Measurements from ENCODE around the gene CHTOP.

CHTOP gene

GRCh38 chr1:153619171-153619570, 14.7 kb upstream of the CHTOP start:
- H3K4me3 Mint-ChIP-seq, result no peak overlapping the region
- no peaks in the 10 kb centered on the region for H3K9me3 Mint-ChIP-seq
- peaks cover 5% of the 10 kb centered on the region for H3K4me1 Mint-ChIP-seq (ENCODE audit: low read depth)
- H3K27ac Mint-ChIP-seq, result no peak overlapping the region
- no peaks in the 10 kb centered on the region for H3K36me3 Mint-ChIP-seq (ENCODE audit: low read depth)
- H3K27me3 Mint-ChIP-seq (ENCODE audit: low read depth), result no peaks in the 10 kb centered on the region

GRCh38 chr1:153623101-153623500, 10.8 kb upstream of the CHTOP start:
- Mint-ChIP-seq H3K4me1 (ENCODE audit: low read depth) (no peaks in the 10 kb centered on the region), H3K9me3 (no peaks in the 10 kb centered on the region), H3K27ac (no peak overlapping the region), H3K4me3 (no peak overlapping the region), H3K36me3 (ENCODE audit: low read depth) (no peaks in the 10 kb centered on the region), H3K27me3 (ENCODE audit: low read depth) (no peaks in the 10 kb centered on the region)

- Mint-ChIP-seq H3K4me3 (no peak overlapping the region), H3K27ac (no peak overlapping the region), H3K9me3 (no peaks in the 10 kb centered on the region), H3K4me1 (ENCODE audit: low read depth) (no peaks in the 10 kb centered on the region), H3K36me3 (ENCODE audit: low read depth) (no peaks in the 10 kb centered on the region), H3K27me3 (ENCODE audit: low read depth) (no peaks in the 10 kb centered on the region)
Measured at GRCh38 chr1:153624965-153625611, 8.8 kb upstream of the CHTOP start.

GRCh38 chr1:153626477-153626903, 7.4 kb upstream of the CHTOP start:
- no peak overlapping the region for H3K27ac Mint-ChIP-seq

GRCh38 chr1:153626904-153627714, 6.8 kb upstream of the CHTOP start, which contains the start of gene S100A13:
Gene S100A13 (minus strand): TSS chr1:153627505. CDS start chr1:153626472, 1,033 bp downstream.
- H3K4me1 Mint-ChIP-seq (ENCODE audit: low read depth), result peaks cover 4% of the 10 kb centered on the region
- no peak within 1 kb of the TSS for H3K27ac Mint-ChIP-seq
- H3K4me3 Mint-ChIP-seq, result no peak within 1 kb of the TSS
- no peaks in the 10 kb centered on the region for H3K27me3 Mint-ChIP-seq (ENCODE audit: low read depth)
- H3K36me3 Mint-ChIP-seq (ENCODE audit: low read depth), result no peaks in the 10 kb centered on the region
- H3K9me3 Mint-ChIP-seq, result no peaks in the 10 kb centered on the region

More at GRCh38 chr1:153626477-153626903, 7.4 kb upstream of the CHTOP start:
- Mint-ChIP-seq H3K36me3 (ENCODE audit: low read depth) (no peaks in the 10 kb centered on the region), H3K4me1 (ENCODE audit: low read depth) (peaks cover 2% of the 10 kb centered on the region), H3K9me3 (no peaks in the 10 kb centered on the region), H3K27me3 (ENCODE audit: low read depth) (no peaks in the 10 kb centered on the region), H3K4me3 (no peak overlapping the region)

GRCh38 chr1:153627715-153628626, 5.9 kb upstream of the CHTOP start, which contains the start of gene S100A1:
Gene S100A1 (plus strand): TSS chr1:153628434. CDS start chr1:153630522, 2,088 bp downstream.
- Mint-ChIP-seq H3K27me3 (ENCODE audit: low read depth) (no peaks in the 10 kb centered on the region), H3K27ac (no peak within 1 kb of the TSS), H3K36me3 (ENCODE audit: low read depth) (no peaks in the 10 kb centered on the region), H3K9me3 (no peaks in the 10 kb centered on the region), H3K4me1 (ENCODE audit: low read depth) (peaks cover 8% of the 10 kb centered on the region), H3K4me3 (no peak within 1 kb of the TSS)

- H3K4me3 Mint-ChIP-seq, result no peak overlapping the region
- no peak overlapping the region for H3K27ac Mint-ChIP-seq
- peaks cover 12% of the 10 kb centered on the region for H3K4me1 Mint-ChIP-seq (ENCODE audit: low read depth)
- H3K36me3 Mint-ChIP-seq (ENCODE audit: low read depth), result no peaks in the 10 kb centered on the region
- H3K27me3 Mint-ChIP-seq (ENCODE audit: low read depth), result no peaks in the 10 kb centered on the region
- H3K9me3 Mint-ChIP-seq, result no peaks in the 10 kb centered on the region
Measured at GRCh38 chr1:153628638-153629342, 5.1 kb upstream of the CHTOP start.

- no peaks in the 10 kb centered on the region for H3K9me3 Mint-ChIP-seq
- H3K36me3 Mint-ChIP-seq (ENCODE audit: low read depth), result peaks cover 2% of the 10 kb centered on the region
- H3K27me3 Mint-ChIP-seq (ENCODE audit: low read depth), result no peaks in the 10 kb centered on the region
- H3K27ac Mint-ChIP-seq, result no peak overlapping the region
- H3K4me1 Mint-ChIP-seq (ENCODE audit: low read depth), result peaks cover 12% of the 10 kb centered on the region
- H3K4me3 Mint-ChIP-seq, result no peak overlapping the region
Measured at GRCh38 chr1:153629343-153629665, 4.6 kb upstream of the CHTOP start.

- Mint-ChIP-seq H3K27me3 (ENCODE audit: low read depth) (no peaks in the 10 kb centered on the region), H3K9me3 (no peaks in the 10 kb centered on the region), H3K36me3 (ENCODE audit: low read depth) (peaks cover 6% of the 10 kb centered on the region), H3K4me1 (ENCODE audit: low read depth) (peaks cover 12% of the 10 kb centered on the region), H3K27ac (no peak overlapping the region), H3K4me3 (no peak overlapping the region)
Measured at GRCh38 chr1:153629971-153630370, 3.9 kb upstream of the CHTOP start.

- Mint-ChIP-seq H3K4me1 (ENCODE audit: low read depth) (peaks cover 12% of the 10 kb centered on the region), H3K36me3 (ENCODE audit: low read depth) (peaks cover 6% of the 10 kb centered on the region), H3K27ac (no peak overlapping the region), H3K4me3 (no peak overlapping the region), H3K27me3 (ENCODE audit: low read depth) (no peaks in the 10 kb centered on the region), H3K9me3 (no peaks in the 10 kb centered on the region)
Measured at GRCh38 chr1:153630384-153630783, 3.5 kb upstream of the CHTOP start.

GRCh38 chr1:153631047-153632022, 2.5 kb upstream of the CHTOP start:
- H3K4me3 Mint-ChIP-seq, result no peak overlapping the region
- no peaks in the 10 kb centered on the region for H3K9me3 Mint-ChIP-seq
- no peak overlapping the region for H3K27ac Mint-ChIP-seq
- no peaks in the 10 kb centered on the region for H3K27me3 Mint-ChIP-seq (ENCODE audit: low read depth)
- H3K4me1 Mint-ChIP-seq (ENCODE audit: low read depth), result peaks cover 12% of the 10 kb centered on the region
- peaks cover 6% of the 10 kb centered on the region for H3K36me3 Mint-ChIP-seq (ENCODE audit: low read depth)

- H3K4me3 Mint-ChIP-seq, result peak overlapping the region; percentile 94
- no peaks in the 10 kb centered on the region for H3K27me3 Mint-ChIP-seq (ENCODE audit: low read depth)
- H3K36me3 Mint-ChIP-seq (ENCODE audit: low read depth), result peaks cover 18% of the 10 kb centered on the region
- peaks cover 23% of the 10 kb centered on the region for H3K4me1 Mint-ChIP-seq (ENCODE audit: low read depth)
- no peaks in the 10 kb centered on the region for H3K9me3 Mint-ChIP-seq
- peak overlapping the region; percentile 100 for H3K27ac Mint-ChIP-seq
Measured at GRCh38 chr1:153633161-153633753, 609 bp upstream of the CHTOP start.

GRCh38 chr1:153635872-153636271, 2.0 kb downstream of the CHTOP start:
- H3K9me3 Mint-ChIP-seq, result no peaks in the 10 kb centered on the region
- H3K27me3 Mint-ChIP-seq (ENCODE audit: low read depth), result no peaks in the 10 kb centered on the region
- peak overlapping the region; percentile 67 for H3K4me3 Mint-ChIP-seq
- peaks cover 23% of the 10 kb centered on the region for H3K4me1 Mint-ChIP-seq (ENCODE audit: low read depth)
- no peak overlapping the region for H3K27ac Mint-ChIP-seq
- peaks cover 23% of the 10 kb centered on the region for H3K36me3 Mint-ChIP-seq (ENCODE audit: low read depth)

Data from T-helper 1 cell treated with Interleukin-12 subunit alpha and Interleukin-12 subunit beta and Interleukin-4 antibody, amounts not matched to agents 30 μg/mL and 1 μg/mL, for 36 hours (primary cell).